Heart left ventricle (tissue), 16 donors: ENCODE measurements around the gene RORC. TPM values are rescaled to one million over a fixed set of nuclear protein-coding genes. Genes with fewer than 3 reads are reported as not detected.

ENCODE experiments used
- ATAC-seq, 4 donors: fragments of 200-7000 bp; cut with Tn5 transposase; one replicate each; pipeline ENCODE4 v1.9.1; 2020 to 2022; ENCODE audit warnings: moderate library complexity in 4 of 4, mild to moderate bottlenecking in 3 of 4, moderate number of reproducible peaks in 1 of 4
- DNase-seq, 5 donors: peaks; one replicate each; pipeline ENCODE4 v3.0.0-alpha.2; 2020
- H3K27ac ChIP-seq, 12 donors: fragments of 200-600 bp; sonication (generic) in 4 of 12; one replicate each; pipeline versions ENCODE4 v1.5.0 to v1.8.0; 2016 to 2022; ENCODE audit warnings: mild to moderate bottlenecking in 2 of 12
- H3K27me3 ChIP-seq, 9 donors: fragments of 200-600 bp; sonication (generic) in 2 of 9; one replicate each; pipeline versions ENCODE4 v1.5.1 to v1.8.0; 2016 to 2022; ENCODE audit warnings: mild to moderate bottlenecking in 3 of 9
- H3K36me3 ChIP-seq, 9 donors: fragments of 200-600 bp; sonication (generic) in 2 of 9; one replicate each; pipeline versions ENCODE4 v1.5.0 to v1.8.0; 2018 to 2022; ENCODE audit warnings: mild to moderate bottlenecking in 2 of 9
- H3K4me1 ChIP-seq, 12 donors: fragments of 200-600 bp; sonication (generic) in 4 of 12; one replicate each; pipeline versions ENCODE4 v1.5.0 to v1.8.0; 2016 to 2022; ENCODE audit warnings: mild to moderate bottlenecking in 3 of 12
- H3K4me3 ChIP-seq, 12 donors: fragments of 200-600 bp; sonication (generic) in 4 of 12; one replicate each; pipeline versions ENCODE4 v1.5.0 to v1.8.0; 2017 to 2022; ENCODE audit warnings: mild to moderate bottlenecking in 9 of 12, moderate library complexity in 4 of 12
- H3K9me3 ChIP-seq, 12 donors: fragments of 200-600 bp; sonication (generic) in 4 of 12; one replicate each; pipeline versions ENCODE4 v1.5.0 to v1.8.0; 2016 to 2022; ENCODE audit warnings: mild to moderate bottlenecking in 1 of 12
- POLR2A ChIP-seq, 2 donors: fragments of 450-650 bp; IDR thresholded peaks; one replicate each; pipeline ENCODE4 v1.6.1; 2017; ENCODE audit warnings: antibody characterized with exemption in 2 of 2, mild to moderate bottlenecking in 2 of 2, moderate library complexity in 2 of 2
- WGBS, 4 donors: extraction: QIAGEN DNeasy Blood & Tissue Kit in 2 of 4; methylation state at CpG; one replicate each; pipeline versions ENCODE4 v1.1.5 to v1.1.7; 2013 to 2018; 5-methylcytosine and 5-hydroxymethylcytosine counted together
- intact Hi-C, 10 donors: fragments of 100-400 bp; cut with DNase I; formaldehyde crosslinking; loops; one replicate each; pipeline versions ENCODE4 v1.11.1 to v1.14.2; 2022
- polyA plus RNA-seq, 2 donors: library from polyadenylated mRNA; stranded (reverse); fragments of 200-250 nt; gene quantifications; one replicate each; pipeline ENCODE4 v1.2.3, GENCODE V29; 2013
- total RNA-seq, 9 donors: library from RNA; depleted of rRNA in 2 of 9; stranded (reverse); fragments of >200 nt in 2 of 9; fragmentation: NEBNext Ultra II Directional in 3 of 9; extraction: Animal tissue kit (Norgen Biotek cat#: 25700) in 3 of 9; gene quantifications; one replicate each; pipeline versions ENCODE4 v1.1.0 to v1.2.4, GENCODE V29; 2016 to 2023
- TF ChIP-seq, protein P1 (sequence below), 12 donors: fragments of 200-600 bp; sonication (generic) in 4 of 12; IDR thresholded peaks; one replicate each; pipeline versions ENCODE4 v1.5.0 to v1.8.0; 2018 to 2022; ENCODE audit warnings: antibody characterized with exemption in 12 of 12, mild to moderate bottlenecking in 5 of 12
- donor health status: ischemic (EF 13 %, LVEDD 7.1; RV severe dilation, severe dysfunction).
- donor health status: healthy with polysubstance abuse.
- donor health status: DM: no; HTN: yes; CAD: no.
- donor health status: DM: no; HTN: no; CAD: no.
- donor health status: ischemic (EF 25% LVEDD 6.9; RV normal size, moderate dysfunction).
- donor health status: ischemic (EF 25% LVEDD 5.7; RV mildly dilated, moderate dysfunction).
- donor health status: healthy.
- donor health status: DM: yes; HTN: yes; CAD: no.
- donor health status: ischemic (EF 35%, LVEDD 5.7; RV mildly dilated, moderate dysfunction).
- donor health status: nonischemic (EF 11% LVEDD 7.7; RV severe dilation, severe dysfunction).
- donor health status: DM: yes; HTN: yes; CAD: no.
- donor health status: PGD.
- donor health status: ischemic (EF 29% LVEDD 5.4; RV normal size, mild dysfunction).
- donor health status: nonischemic (EF 23%, LVEDD 6.1; RV moderate dilation, normal function).

The RORC gene
- total and polyA plus RNA-seq, 11 donors, result 3.6 to 58.9 (median 11.8) TPM

DNA sequence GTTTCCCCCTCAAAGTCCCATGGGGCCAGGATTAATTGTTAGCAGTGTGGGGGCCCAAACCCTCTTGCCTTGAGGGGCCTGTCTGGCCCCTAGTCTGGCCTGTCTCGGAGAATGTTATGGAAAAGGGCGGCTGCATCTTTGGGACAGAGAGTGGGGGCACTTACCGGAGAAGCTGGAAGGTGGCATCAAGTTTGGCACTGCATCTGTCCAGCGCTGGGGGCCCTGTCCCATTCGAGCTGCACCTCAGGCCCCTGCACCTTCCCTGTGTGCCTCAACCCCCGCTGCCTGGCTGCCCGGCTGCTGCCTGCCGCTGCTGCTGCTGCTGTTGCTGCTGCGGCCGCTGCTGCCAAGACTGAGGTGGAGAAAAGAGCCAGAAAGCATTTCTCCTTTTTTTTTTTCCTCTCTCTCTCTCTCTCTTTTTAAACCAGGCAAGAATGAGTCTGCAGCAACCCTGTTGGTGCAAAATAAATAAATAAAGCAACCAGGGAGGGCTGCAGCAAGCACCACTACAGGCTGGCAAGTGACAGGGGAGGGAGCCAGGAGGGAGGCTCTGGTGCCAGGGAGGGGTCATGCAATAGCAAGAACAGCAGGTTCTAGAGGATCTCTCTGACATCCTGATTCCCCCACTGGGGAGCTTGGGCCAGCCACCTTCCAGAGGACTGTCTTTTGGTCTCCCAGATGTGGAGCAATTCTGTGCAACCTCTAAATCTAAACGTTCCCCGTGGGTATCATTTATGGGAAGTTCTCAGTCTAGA lies 26.4 kb downstream of the RORC start, which contains the start of gene LINGO4:
Gene LINGO4 (minus strand): TSS at position 354 of the 755 bp plus-strand sequence. CDS start 2,715 bp downstream, outside the sequence.
- Histone ChIP-seq H3K27ac (no peak within 1 kb of the TSS), H3K4me1 (no peaks in the 10 kb centered on the region), H3K4me3 (no peak within 1 kb of the TSS), H3K9me3 (no peaks in the 10 kb centered on the region), H3K27me3 (peaks cover 0 to 2% (median 0%) of the 10 kb centered on the region in 9 donors), H3K36me3 (peaks cover 0 to 3% (median 0%) of the 10 kb centered on the region in 9 donors)
- WGBS, 4 donors, result 59 to 68% (median 60%) methylated on average over 12 of the region's 12 CpGs
- DNase-seq, result no peak
- intact Hi-C loops, result no loop called here
- TF ChIP-seq POLR2A (IDR thresholded peaks at IDR 0.05), result no peak
- TF ChIP-seq, protein P1, sequence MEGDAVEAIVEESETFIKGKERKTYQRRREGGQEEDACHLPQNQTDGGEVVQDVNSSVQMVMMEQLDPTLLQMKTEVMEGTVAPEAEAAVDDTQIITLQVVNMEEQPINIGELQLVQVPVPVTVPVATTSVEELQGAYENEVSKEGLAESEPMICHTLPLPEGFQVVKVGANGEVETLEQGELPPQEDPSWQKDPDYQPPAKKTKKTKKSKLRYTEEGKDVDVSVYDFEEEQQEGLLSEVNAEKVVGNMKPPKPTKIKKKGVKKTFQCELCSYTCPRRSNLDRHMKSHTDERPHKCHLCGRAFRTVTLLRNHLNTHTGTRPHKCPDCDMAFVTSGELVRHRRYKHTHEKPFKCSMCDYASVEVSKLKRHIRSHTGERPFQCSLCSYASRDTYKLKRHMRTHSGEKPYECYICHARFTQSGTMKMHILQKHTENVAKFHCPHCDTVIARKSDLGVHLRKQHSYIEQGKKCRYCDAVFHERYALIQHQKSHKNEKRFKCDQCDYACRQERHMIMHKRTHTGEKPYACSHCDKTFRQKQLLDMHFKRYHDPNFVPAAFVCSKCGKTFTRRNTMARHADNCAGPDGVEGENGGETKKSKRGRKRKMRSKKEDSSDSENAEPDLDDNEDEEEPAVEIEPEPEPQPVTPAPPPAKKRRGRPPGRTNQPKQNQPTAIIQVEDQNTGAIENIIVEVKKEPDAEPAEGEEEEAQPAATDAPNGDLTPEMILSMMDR (IDR thresholded peaks at IDR 0.05), result no peak
- ATAC-seq, result no peak

GRCh38 chr1:151803915-151804314 lies 27.7 kb downstream of the RORC start:
- H3K9me3 ChIP-seq, result no peaks in the 10 kb centered on the region
- DNase-seq, result no peak
- ATAC-seq, result no peak
- TF ChIP-seq POLR2A (IDR thresholded peaks at IDR 0.05), result no peak
- TF ChIP-seq, protein P1 (IDR thresholded peaks at IDR 0.05), result no peak
- H3K4me1 ChIP-seq, result no peaks in the 10 kb centered on the region
- H3K27ac ChIP-seq, result no peak overlapping the region
- no peak overlapping the region for H3K4me3 ChIP-seq
- intact Hi-C loops, result no loop called here
- WGBS, 4 donors, result 90 to 98% (median 93%) methylated on average over 3 of the region's 3 CpGs
- no peaks in the 10 kb centered on the region for H3K36me3 ChIP-seq
- peaks cover 0 to 6% (median 0%) of the 10 kb centered on the region in 9 donors for H3K27me3 ChIP-seq

DNA sequence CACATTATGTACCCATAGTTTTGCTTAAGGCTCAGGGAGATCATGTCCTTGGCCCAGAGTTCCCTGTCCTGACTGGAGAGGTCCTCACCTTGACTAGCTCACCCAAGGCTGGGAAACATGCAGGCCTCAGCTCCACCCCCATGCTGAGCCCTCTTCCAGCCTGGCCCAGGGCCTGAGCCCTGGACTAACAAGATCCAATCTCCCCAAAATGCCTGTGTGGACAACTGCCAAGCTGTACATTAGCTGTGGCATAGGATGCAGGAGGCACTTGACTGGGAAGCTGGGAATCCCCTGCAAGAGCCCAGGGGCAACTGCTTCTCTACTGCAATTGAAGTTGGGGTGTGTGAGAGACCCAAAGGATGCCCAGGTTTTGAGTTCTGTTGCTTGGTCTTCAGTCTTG lies 28.4 kb downstream of the RORC start:
- H3K27ac ChIP-seq, result no peak overlapping the region
- no peak overlapping the region for H3K4me3 ChIP-seq
- intact Hi-C loops, result no loop called here
- no peak for DNase-seq
- TF ChIP-seq, protein P1 (IDR thresholded peaks at IDR 0.05), result no peak
- no peak for TF ChIP-seq POLR2A (IDR thresholded peaks at IDR 0.05)
- no peaks in the 10 kb centered on the region for H3K36me3 ChIP-seq
- no peaks in the 10 kb centered on the region for H3K9me3 ChIP-seq
- no peaks in the 10 kb centered on the region for H3K4me1 ChIP-seq
- ATAC-seq, result no peak
- peaks cover 0 to 10% (median 0%) of the 10 kb centered on the region in 9 donors for H3K27me3 ChIP-seq

- Histone ChIP-seq H3K4me1 (no peaks in the 10 kb centered on the region), H3K4me3 (no peak overlapping the region), H3K27me3 (peaks cover 0 to 10% (median 0%) of the 10 kb centered on the region in 9 donors), H3K27ac (no peak overlapping the region), H3K36me3 (no peaks in the 10 kb centered on the region), H3K9me3 (no peaks in the 10 kb centered on the region)
- intact Hi-C loops, result no loop called here
- TF ChIP-seq, protein P1 (IDR thresholded peaks at IDR 0.05), result no peak
- DNase-seq (no peak), ATAC-seq (no peak)
- whole genome bisulfite sequencing, 4 donors, result 89 to 96% (median 90%) methylated on average over 3 to 5 of the region's 5 CpGs
Measured at GRCh38 chr1:151802372-151802771, 29.2 kb downstream of the RORC start.
